GM23338 (cell line): ENCODE results near the gene TGM6. TPM values are rescaled to one million over a fixed set of nuclear protein-coding genes. Genes with fewer than 3 reads are reported as not detected.

Experiments
- ATAC-seq: fragments of 200-7000 bp; cut with Tn5 transposase; 3 replicates; pipeline ENCODE4 v1.9.1; 2020
- DNase-seq: peaks from one replicate; pipeline ENCODE4 v3.0.0-alpha.2; 2015; ENCODE audit warnings: low spot score
- H2AFZ ChIP-seq: fragments of 200-600 bp; sonication (generic); 2 replicates; pipeline ENCODE4 v1.8.0; 2016; ENCODE audit warnings: antibody characterized with exemption, mild to moderate bottlenecking, moderate library complexity
- H3F3A ChIP-seq: fragments of 200-600 bp; sonication (generic); replicated peaks from 2 replicates; pipeline ENCODE4 v1.8.0; 2017; ENCODE audit warnings: antibody characterized with exemption, mixed run types, low read depth
- H3K27ac ChIP-seq: fragments of 200-600 bp; sonication (generic); 2 replicates; pipeline ENCODE4 v1.6.1; 2016; ENCODE audit warnings: low read depth
- H3K27me3 ChIP-seq: fragments of 200-600 bp; sonication (generic); 2 replicates; pipeline ENCODE4 v1.8.0; 2016; ENCODE audit warnings: mild to moderate bottlenecking, mixed run types, moderate library complexity; ENCODE audit not compliant: insufficient read depth
- H3K36me3 ChIP-seq: fragments of 200-600 bp; sonication (generic); 2 replicates; pipeline ENCODE4 v1.8.0; 2016; ENCODE audit warnings: mild to moderate bottlenecking; ENCODE audit not compliant: insufficient read depth
- H3K4me1 ChIP-seq: fragments of 200-600 bp; sonication (generic); 2 replicates; pipeline ENCODE4 v1.8.0; 2016; ENCODE audit warnings: mild to moderate bottlenecking, moderate library complexity; ENCODE audit not compliant: insufficient read depth
- H3K4me2 ChIP-seq: fragments of 200-600 bp; sonication (generic); 2 replicates; pipeline ENCODE4 v1.7.1; 2017; ENCODE audit warnings: mixed run types
- H3K4me3 ChIP-seq: fragments of 200-600 bp; sonication (generic); 2 replicates; pipeline ENCODE4 v1.6.1; 2016; ENCODE audit warnings: mixed run types
- H3K79me2 ChIP-seq: fragments of 200-600 bp; sonication (generic); replicated peaks from 2 replicates; pipeline ENCODE4 v1.8.0; 2017; ENCODE audit warnings: mild to moderate bottlenecking; ENCODE audit not compliant: insufficient read depth
- H3K9me2 ChIP-seq: fragments of 200-600 bp; sonication (generic); 2 replicates; pipeline ENCODE4 v1.8.0; 2017; ENCODE audit not compliant: insufficient read depth
- H4K20me1 ChIP-seq: fragments of 200-600 bp; sonication (generic); replicated peaks from 2 replicates; pipeline ENCODE4 v1.8.0; 2017; ENCODE audit warnings: mild to moderate bottlenecking; ENCODE audit not compliant: insufficient read depth
- H3K27ac Mint-ChIP-seq: 2 replicates; pipeline ENCODE4 v1.8.0; 2020; ENCODE audit warnings: inconsistent platforms, mild to moderate bottlenecking, moderate library complexity, mixed read lengths
- H3K27me3 Mint-ChIP-seq: 3 replicates; pipeline ENCODE4 v1.8.0; 2022; ENCODE audit warnings: low read depth, mild to moderate bottlenecking, moderate library complexity, mixed read lengths, inconsistent platforms; ENCODE audit not compliant: insufficient read depth, poor library complexity
- H3K36me3 Mint-ChIP-seq: 3 replicates; pipeline ENCODE4 v1.8.0; 2021; ENCODE audit warnings: low read depth, mild to moderate bottlenecking, inconsistent platforms, moderate library complexity, mixed read lengths
- H3K4me1 Mint-ChIP-seq: 3 replicates; pipeline ENCODE4 v1.8.0; 2020; ENCODE audit warnings: mild to moderate bottlenecking, inconsistent platforms, mixed read lengths
- H3K4me3 Mint-ChIP-seq: 3 replicates; pipeline ENCODE4 v1.8.0; 2021; ENCODE audit warnings: moderate library complexity, mild to moderate bottlenecking, inconsistent platforms, mixed read lengths
- H3K9me3 Mint-ChIP-seq: 3 replicates; pipeline ENCODE4 v1.8.0; 2020; ENCODE audit warnings: moderate library complexity, mild to moderate bottlenecking, inconsistent platforms, mixed read lengths
- CREB1 ChIP-seq: fragments of 250-450 bp; sonication (Bioruptor Pico); IDR thresholded peaks from 2 replicates; pipeline ENCODE4 v1.5.0; 2020; ENCODE audit warnings: low read depth, mild to moderate bottlenecking, moderate library complexity
- CTCF ChIP-seq, 2 experiments: fragments of 200-600 bp in 1 of 2; sonication (generic) in 1 of 2; conservative IDR thresholded peaks; 2 replicates each; pipeline versions ENCODE4 v1.5.1 to v1.6.1; 2016 to 2017; ENCODE audit warnings: antibody characterized with exemption in 2 of 2, low read depth in 2 of 2, mild to moderate bottlenecking in 2 of 2, moderate library complexity in 1 of 2
- ETS1 ChIP-seq: IDR thresholded peaks from 2 replicates; pipeline ENCODE4 v1.6.1; 2016; ENCODE audit warnings: antibody characterized with exemption
- EZH2 ChIP-seq: fragments of 200-600 bp; sonication (generic); IDR thresholded peaks from one replicate; pipeline ENCODE4 v1.8.0; 2017; ENCODE audit warnings: antibody characterized with exemption, mild to moderate bottlenecking, low read depth; ENCODE audit not compliant: unreplicated experiment
- EZH2phosphoT487 ChIP-seq: fragments of 200-600 bp; sonication (generic); IDR thresholded peaks from one replicate; pipeline ENCODE4 v1.8.1; 2018; ENCODE audit warnings: antibody characterized with exemption; ENCODE audit not compliant: unreplicated experiment
- JUNB ChIP-seq: IDR thresholded peaks from one replicate; pipeline ENCODE4 v1.6.1; 2016; ENCODE audit warnings: antibody characterized with exemption; ENCODE audit not compliant: unreplicated experiment
- NANOG ChIP-seq: IDR thresholded peaks from 2 replicates; pipeline ENCODE4 v1.6.1; 2016; ENCODE audit warnings: antibody characterized with exemption, borderline replicate concordance
- POLR2AphosphoS5 ChIP-seq: IDR thresholded peaks from 2 replicates; pipeline ENCODE4 v1.6.1; 2016; ENCODE audit warnings: antibody characterized with exemption, low read depth
- REST ChIP-seq: IDR thresholded peaks from one replicate; pipeline ENCODE4 v1.6.1; 2018; ENCODE audit warnings: antibody characterized with exemption; ENCODE audit not compliant: unreplicated experiment
- STAT1 ChIP-seq: IDR thresholded peaks from one replicate; pipeline ENCODE4 v1.6.1; 2016; ENCODE audit warnings: antibody characterized with exemption; ENCODE audit not compliant: unreplicated experiment
- ZNF114 ChIP-seq: fragments of 250-450 bp; sonication (Bioruptor Pico); IDR thresholded peaks from 2 replicates; pipeline ENCODE4 v1.5.0; 2020; ENCODE audit warnings: mild to moderate bottlenecking, moderate library complexity
- ZNF331 ChIP-seq: fragments of 250-450 bp; sonication (Bioruptor Pico); IDR thresholded peaks from 2 replicates; pipeline ENCODE4 v1.5.0; 2020; ENCODE audit warnings: low read depth, mild to moderate bottlenecking, moderate library complexity
- ZNF462 ChIP-seq: fragments of 250-450 bp; sonication (Bioruptor Pico); IDR thresholded peaks from 2 replicates; pipeline ENCODE4 v1.5.0; 2020; ENCODE audit warnings: mild to moderate bottlenecking, moderate library complexity
- polyA plus RNA-seq: library from polyadenylated mRNA; unstranded; fragments of >200 nt; fragmentation: Nextera tagmentation; extraction: Ambion mirVana; gene quantifications from 2 replicates; pipeline ENCODE4 v1.2.1, GENCODE V29; 2016
- total RNA-seq: library from RNA; depleted of rRNA; stranded (reverse); fragments of >200 nt; shearing (Covaris generic); gene quantifications from 2 replicates; pipeline ENCODE4 v1.2.3, GENCODE V29; 2014

The TGM6 gene
- total and polyA plus RNA-seq, 2 experiments from 2014 or later = not detected

- Histone ChIP-seq H3K9me2 (0 out of 2 replicates have a peak, but pooled peaks cover 3% of the 10 kb centered on the region), H4K20me1 (no peaks in the 10 kb centered on the region), H3K36me3 (no peaks in the 10 kb centered on the region), H3F3A (no peaks in the 10 kb centered on the region), H3K4me2 (no peak overlapping the region), H3K4me1 (no peaks in the 10 kb centered on the region), H2AFZ (no peak overlapping the region), H3K27ac (no peak overlapping the region), H3K27me3 (no peaks in the 10 kb centered on the region), H3K4me3 (no peak overlapping the region), H3K79me2 (no peaks in the 10 kb centered on the region)
- no peaks in the 10 kb centered on the region for H3K27me3 Mint-ChIP-seq
- peaks cover 18% of the 10 kb centered on the region for H3K9me3 Mint-ChIP-seq
- no peaks in the 10 kb centered on the region; the same call in 2 of the 3 replicates for H3K36me3 Mint-ChIP-seq
- H3K4me1 Mint-ChIP-seq = peaks cover 6% of the 10 kb centered on the region; the same call in 2 of the 3 replicates
- TF ChIP-seq STAT1 (no peak), ZNF114 (no peak), ZNF462 (CRISPR knock-in tag) (no peak), EZH2phosphoT487 (no peak), NANOG (no peak), JUNB (no peak), EZH2 (no peak), POLR2AphosphoS5 (no peak), REST (no peak), ZNF331 (CRISPR knock-in tag) (no peak), CREB1 (CRISPR knock-in tag) (no peak), ETS1 (no peak), CTCF (conservative IDR thresholded peaks at IDR 0.05; ENCODE audit: low read depth in 2 of 2) (no peak)
- no peak overlapping the region for H3K27ac Mint-ChIP-seq
- no peak for ATAC-seq
- no peak for DNase-seq
- H3K4me3 Mint-ChIP-seq = no peak overlapping the region
These were observed 15.6 kb upstream of the TGM6 start for GRCh38 chr20:2365091-2365490.
